Fibroblast of villous mesenchyme (primary cell): ENCODE results near the gene SIGLEC1. TPM values are rescaled to one million over a fixed set of nuclear protein-coding genes. Genes with fewer than 3 reads are reported as not detected.

Source experiments
- DNase-seq: peaks from one replicate; pipeline ENCODE4 v3.0.0-alpha.2; 2010; ENCODE audit warnings: low read depth
- H3K4me3 ChIP-seq: 2 replicates; pipeline ENCODE4 v1.5.1; 2011; ENCODE audit warnings: low read depth, mild to moderate bottlenecking, low read length
- CTCF ChIP-seq: IDR thresholded peaks from 2 replicates; pipeline ENCODE4 v1.5.1; 2012; ENCODE audit warnings: low read depth, mild to moderate bottlenecking, low read length; ENCODE audit not compliant: insufficient read depth
- total RNA-seq: library from RNA; depleted of rRNA; stranded (reverse); fragments of >200 nt; gene quantifications from 2 replicates; pipeline ENCODE4 v1.2.3, GENCODE V29; 2012

SIGLEC1 gene
- total RNA-seq, 1 donor, result not detected

- H3K4me3 ChIP-seq, result no peak overlapping the region
- no peak for TF ChIP-seq CTCF
- no peak for DNase-seq
Observed at GRCh38 chr20:3720626-3721025, 8.2 kb upstream of the SIGLEC1 start.

DNA sequence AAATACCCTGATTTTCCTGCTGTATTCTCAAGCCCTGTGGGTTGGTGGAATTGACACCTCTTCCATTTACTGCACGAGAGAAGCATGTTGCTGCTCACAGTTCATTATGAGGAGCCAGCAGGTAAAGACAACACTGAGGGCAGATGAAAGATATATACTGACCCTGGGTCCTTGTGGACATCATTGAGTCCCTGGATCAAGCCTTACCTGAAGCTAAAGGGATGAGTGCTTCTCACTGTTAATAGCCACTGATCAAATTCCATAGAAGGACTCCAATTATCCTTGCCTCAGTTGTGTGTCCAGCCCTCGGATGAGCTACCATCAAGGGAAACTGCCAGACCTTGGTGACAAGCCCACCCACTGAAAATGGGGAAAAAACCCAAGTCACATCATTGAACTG, 7.7 kb upstream of the SIGLEC1 start:
- DNase-seq, result no peak
- no peak overlapping the region for H3K4me3 ChIP-seq
- TF ChIP-seq CTCF, result no peak

- H3K4me3 ChIP-seq, result no peak overlapping the region
- DNase-seq, result no peak
- no peak for TF ChIP-seq CTCF
Observed at GRCh38 chr20:3719046-3719445, 6.6 kb upstream of the SIGLEC1 start.

- peak; percentile 89 for TF ChIP-seq CTCF
- DNase-seq, result peak; percentile 60
- H3K4me3 ChIP-seq, result no peak overlapping the region
Observed at GRCh38 chr20:3716195-3716834, 3.9 kb upstream of the SIGLEC1 start.

- no peak for TF ChIP-seq CTCF
- DNase-seq, result no peak
- no peak overlapping the region for H3K4me3 ChIP-seq
Observed at GRCh38 chr20:3714092-3714491, 1.7 kb upstream of the SIGLEC1 start.

DNA sequence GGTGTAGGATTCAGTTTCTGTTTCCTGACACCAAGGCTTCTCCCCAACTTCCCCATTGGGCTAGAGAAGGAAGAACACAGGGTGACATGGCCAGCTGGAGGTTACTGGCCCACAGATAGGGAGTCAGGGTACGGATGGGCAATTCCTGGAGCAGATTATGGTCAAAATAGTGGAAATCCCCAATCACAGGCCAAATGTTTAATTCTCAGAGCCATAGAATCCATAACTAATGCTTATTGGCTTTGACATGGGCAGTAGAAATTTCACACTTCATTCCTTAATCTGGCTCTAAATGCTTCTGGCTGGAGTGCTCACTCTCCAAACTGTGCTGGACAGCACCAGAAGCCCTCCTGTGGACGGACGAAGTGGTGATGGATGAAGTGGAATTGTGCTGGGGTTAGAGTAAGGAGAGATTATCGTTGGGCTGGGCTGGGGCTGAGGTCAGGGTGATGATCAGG, 887 bp downstream of the SIGLEC1 start:
- no peak overlapping the region for H3K4me3 ChIP-seq
- no peak for TF ChIP-seq CTCF
- DNase-seq, result no peak

- no peak overlapping the region for H3K4me3 ChIP-seq
- TF ChIP-seq CTCF, result peak; percentile 89
- DNase-seq, result peak; percentile 57
Observed at GRCh38 chr20:3710703-3711483, 1.5 kb downstream of the SIGLEC1 start.
